ENCODE measurements around the gene SNAPC3.
"Not testable (repeated sequence)": the region's sequence is repeated elsewhere in the genome, so short reads cannot be mapped to it uniquely, and the experiment has no call there.

SNAPC3 gene

DNA sequence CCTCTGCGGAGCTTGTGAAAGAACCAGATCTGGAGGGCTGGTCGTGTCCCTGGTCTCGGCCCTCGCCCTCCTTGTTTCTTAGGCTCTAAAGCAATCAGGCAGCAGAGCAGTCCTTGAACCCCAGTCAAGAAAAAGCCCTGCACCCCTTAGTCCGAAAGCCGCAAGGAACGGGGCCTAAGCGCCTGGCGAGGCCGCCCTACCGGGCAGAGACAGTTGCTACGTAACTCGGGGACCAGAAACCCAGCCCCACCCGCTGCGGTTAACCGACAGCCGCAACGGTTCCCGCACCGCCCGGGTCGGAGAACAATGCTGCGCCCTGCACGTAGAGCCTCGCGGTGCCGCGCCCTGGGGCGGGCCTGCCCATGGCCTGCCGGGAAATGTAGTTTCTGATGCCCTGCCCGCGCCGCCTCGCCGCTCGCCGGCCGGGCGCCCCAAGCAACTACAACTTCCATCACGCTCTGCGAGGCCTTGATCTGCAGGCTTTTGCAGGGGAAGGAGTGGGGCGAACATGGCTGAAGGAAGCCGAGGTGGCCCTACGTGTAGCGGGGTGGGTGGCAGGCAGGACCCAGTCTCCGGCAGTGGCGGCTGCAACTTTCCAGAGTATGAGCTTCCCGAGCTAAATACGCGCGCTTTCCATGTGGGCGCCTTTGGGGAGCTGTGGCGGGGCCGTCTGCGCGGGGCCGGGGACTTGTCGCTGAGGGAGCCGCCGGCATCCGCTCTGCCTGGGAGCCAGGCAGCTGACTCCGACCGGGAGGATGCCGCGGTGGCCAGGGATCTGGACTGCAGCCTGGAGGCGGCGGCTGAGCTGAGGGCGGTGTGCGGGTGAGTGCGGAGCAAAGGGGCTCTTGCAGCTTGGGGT, at the start of gene SNAPC3:
TSS of gene SNAPC3 (plus strand) at position 505 of the 859 bp plus-strand sequence. CDS start at position 509, 4 bp downstream.
- no peaks in the 10 kb centered on the region for H3K9me3 Mint-ChIP-seq
- peaks cover 38% of the 10 kb centered on the region for H3K4me1 Mint-ChIP-seq (ENCODE audit: low read depth)
- H3K27me3 Mint-ChIP-seq: no peaks in the 10 kb centered on the region
- H3K4me3 Mint-ChIP-seq: peak within 1 kb of the TSS; percentile 95
- H3K36me3 Mint-ChIP-seq (ENCODE audit: low read depth): peaks cover 27% of the 10 kb centered on the region
- H3K27ac Mint-ChIP-seq: peak within 1 kb of the TSS; percentile 88

GRCh38 chr9:15373881-15374280, 48.8 kb upstream of the SNAPC3 start:
- Mint-ChIP-seq H3K4me1 (ENCODE audit: low read depth) (no peaks in the 10 kb centered on the region), H3K27ac (no peak overlapping the region), H3K27me3 (peaks cover 12% of the 10 kb centered on the region), H3K9me3 (peaks cover 5% of the 10 kb centered on the region), H3K36me3 (ENCODE audit: low read depth) (no peaks in the 10 kb centered on the region), H3K4me3 (no peak overlapping the region)

DNA sequence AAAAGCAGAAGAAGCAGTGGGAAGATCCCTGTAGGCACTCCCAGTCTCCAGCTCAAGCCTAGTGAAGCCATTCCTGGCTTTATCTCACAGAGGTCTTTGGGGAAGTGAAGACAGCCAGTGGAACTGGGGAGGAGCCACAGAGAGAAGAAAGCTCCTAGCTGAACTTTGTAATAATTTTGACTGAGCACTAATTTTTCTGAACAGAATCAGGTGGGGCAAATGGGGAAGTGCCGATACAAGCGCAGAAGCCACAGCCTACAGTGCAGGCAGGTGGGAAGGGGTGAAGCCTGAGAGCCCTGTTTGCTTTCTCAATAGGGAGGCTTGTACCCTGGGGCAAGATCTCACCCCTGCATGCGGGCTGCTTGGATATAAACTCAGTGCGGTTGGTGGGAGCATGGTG, 48.4 kb upstream of the SNAPC3 start:
- H3K4me1 Mint-ChIP-seq (ENCODE audit: low read depth): no peaks in the 10 kb centered on the region
- no peak overlapping the region for H3K27ac Mint-ChIP-seq
- peaks cover 14% of the 10 kb centered on the region for H3K27me3 Mint-ChIP-seq
- H3K9me3 Mint-ChIP-seq: peaks cover 5% of the 10 kb centered on the region
- H3K36me3 Mint-ChIP-seq (ENCODE audit: low read depth): no peaks in the 10 kb centered on the region
- H3K4me3 Mint-ChIP-seq: no peak overlapping the region

GRCh38 chr9:15374825-15375224, 47.9 kb upstream of the SNAPC3 start:
- no peak overlapping the region for H3K4me3 Mint-ChIP-seq

DNA sequence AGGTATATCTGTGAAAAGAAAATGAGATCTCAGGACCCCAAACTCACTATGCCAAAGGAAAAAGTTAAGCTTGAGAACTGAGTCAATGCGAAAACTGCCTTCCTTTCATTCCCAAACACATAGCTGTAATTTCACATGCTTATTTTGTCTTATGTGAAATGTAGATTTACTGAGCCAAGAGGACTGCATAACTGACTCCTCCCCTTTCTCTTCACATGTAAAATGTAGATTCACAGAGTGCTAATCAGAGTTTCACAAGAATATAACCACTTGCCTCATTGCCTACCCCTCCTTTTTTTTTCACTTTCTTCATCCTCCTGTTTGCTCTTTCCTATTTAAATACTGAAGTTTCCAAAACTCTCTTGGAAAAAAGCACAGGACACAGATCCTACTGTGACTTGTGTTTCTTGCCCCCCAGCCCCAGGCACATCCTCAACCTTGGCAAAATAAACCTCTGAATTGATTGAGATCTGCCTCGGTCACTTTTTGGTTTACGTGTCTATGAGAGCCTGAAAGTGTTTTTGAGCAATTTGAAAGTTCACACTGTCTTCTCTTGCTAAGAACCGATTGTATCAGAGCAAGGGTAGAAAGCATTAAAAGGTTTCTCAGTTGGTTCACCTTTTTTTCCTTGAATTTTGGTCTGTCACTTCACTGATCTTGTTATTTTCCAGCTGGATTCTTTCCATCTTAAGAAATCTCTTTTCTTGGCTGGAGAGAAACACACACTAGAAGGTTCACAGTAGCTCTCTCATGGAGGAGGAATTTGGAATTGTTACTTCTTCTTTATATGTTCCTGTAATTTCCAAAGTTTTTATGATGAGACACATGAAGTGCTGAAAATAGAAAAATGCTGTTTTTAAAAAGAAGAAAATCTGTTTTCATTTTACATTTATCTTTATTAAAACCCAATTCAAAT, 44.8 kb upstream of the SNAPC3 start:
- peaks cover 5% of the 10 kb centered on the region for H3K9me3 Mint-ChIP-seq
- no peaks in the 10 kb centered on the region for H3K36me3 Mint-ChIP-seq (ENCODE audit: low read depth)
- H3K27me3 Mint-ChIP-seq: peaks cover 19% of the 10 kb centered on the region
- no peaks in the 10 kb centered on the region for H3K4me1 Mint-ChIP-seq (ENCODE audit: low read depth)
- H3K4me3 Mint-ChIP-seq: no peak overlapping the region
- H3K27ac Mint-ChIP-seq: no peak overlapping the region

More at GRCh38 chr9:15374825-15375224, 47.9 kb upstream of the SNAPC3 start:
- no peaks in the 10 kb centered on the region for H3K4me1 Mint-ChIP-seq (ENCODE audit: low read depth)
- peaks cover 16% of the 10 kb centered on the region for H3K27me3 Mint-ChIP-seq
- no peaks in the 10 kb centered on the region for H3K36me3 Mint-ChIP-seq (ENCODE audit: low read depth)
- H3K9me3 Mint-ChIP-seq: peaks cover 5% of the 10 kb centered on the region
- H3K27ac Mint-ChIP-seq: no peak overlapping the region

GRCh38 chr9:15379317-15379716, 43.4 kb upstream of the SNAPC3 start:
- not testable (repeated sequence) for H3K4me3 Mint-ChIP-seq; H3K27ac Mint-ChIP-seq; H3K4me1 Mint-ChIP-seq (ENCODE audit: low read depth); H3K36me3 Mint-ChIP-seq (ENCODE audit: low read depth); H3K9me3 Mint-ChIP-seq
- H3K27me3 Mint-ChIP-seq: peaks cover 19% of the 10 kb centered on the region

- H3K27ac Mint-ChIP-seq; H3K4me3 Mint-ChIP-seq; H3K4me1 Mint-ChIP-seq (ENCODE audit: low read depth); H3K9me3 Mint-ChIP-seq; H3K36me3 Mint-ChIP-seq (ENCODE audit: low read depth): not testable (repeated sequence)
- H3K27me3 Mint-ChIP-seq: peaks cover 19% of the 10 kb centered on the region
Observed at GRCh38 chr9:15379888-15380287, 42.8 kb upstream of the SNAPC3 start.

DNA sequence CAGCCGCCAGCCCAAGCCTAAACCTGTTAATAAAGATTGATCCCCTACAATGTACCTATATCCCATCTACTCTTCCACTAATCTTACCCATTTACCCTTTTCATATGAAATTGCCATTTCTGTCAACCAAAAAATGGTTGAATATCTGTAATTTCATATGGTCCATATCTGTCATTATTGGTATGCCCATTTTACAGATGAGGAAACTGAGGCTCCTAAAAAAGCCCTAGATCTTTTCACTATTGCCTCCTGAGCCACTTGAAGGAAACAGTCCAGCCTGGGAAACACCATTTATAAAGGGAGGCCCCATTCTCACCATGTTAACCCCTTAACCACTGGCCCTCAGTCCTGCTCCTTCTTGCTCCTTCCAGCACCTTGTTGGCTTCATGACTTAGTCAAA, 41.2 kb upstream of the SNAPC3 start:
- no peaks in the 10 kb centered on the region for H3K9me3 Mint-ChIP-seq
- H3K4me1 Mint-ChIP-seq (ENCODE audit: low read depth): no peaks in the 10 kb centered on the region
- peaks cover 14% of the 10 kb centered on the region for H3K27me3 Mint-ChIP-seq
- H3K27ac Mint-ChIP-seq: no peak overlapping the region
- no peaks in the 10 kb centered on the region for H3K36me3 Mint-ChIP-seq (ENCODE audit: low read depth)
- H3K4me3 Mint-ChIP-seq: no peak overlapping the region

DNA sequence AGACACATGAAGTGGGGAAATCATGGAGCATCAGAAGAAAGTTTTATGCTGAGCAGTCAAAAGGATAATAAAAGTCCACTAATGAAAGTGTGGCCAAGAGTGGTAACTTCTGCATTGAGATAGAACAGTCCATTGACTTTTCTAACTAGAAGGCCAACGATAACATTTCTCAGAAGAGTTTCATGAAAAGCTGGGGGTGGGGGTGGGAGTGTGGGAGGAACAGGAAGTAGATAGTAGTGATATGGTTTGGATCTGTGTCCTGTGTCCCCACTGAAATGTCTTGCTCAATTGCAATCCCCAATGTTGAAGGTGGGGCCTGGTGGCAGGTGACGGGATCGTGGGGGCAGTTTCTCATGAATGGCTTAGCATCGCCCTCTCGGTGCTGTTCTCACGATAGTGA, 36.2 kb upstream of the SNAPC3 start:
- peaks cover 1% of the 10 kb centered on the region for H3K27me3 Mint-ChIP-seq
- H3K9me3 Mint-ChIP-seq: no peaks in the 10 kb centered on the region
- H3K4me3 Mint-ChIP-seq: no peak overlapping the region
- no peaks in the 10 kb centered on the region for H3K4me1 Mint-ChIP-seq (ENCODE audit: low read depth)
- no peak overlapping the region for H3K27ac Mint-ChIP-seq
- H3K36me3 Mint-ChIP-seq (ENCODE audit: low read depth): no peaks in the 10 kb centered on the region

- Mint-ChIP-seq H3K36me3 (ENCODE audit: low read depth) (no peaks in the 10 kb centered on the region), H3K27ac (no peak overlapping the region), H3K4me1 (ENCODE audit: low read depth) (no peaks in the 10 kb centered on the region), H3K27me3 (no peaks in the 10 kb centered on the region), H3K9me3 (no peaks in the 10 kb centered on the region), H3K4me3 (no peak overlapping the region)
Observed at GRCh38 chr9:15389173-15389572, 33.5 kb upstream of the SNAPC3 start.

DNA sequence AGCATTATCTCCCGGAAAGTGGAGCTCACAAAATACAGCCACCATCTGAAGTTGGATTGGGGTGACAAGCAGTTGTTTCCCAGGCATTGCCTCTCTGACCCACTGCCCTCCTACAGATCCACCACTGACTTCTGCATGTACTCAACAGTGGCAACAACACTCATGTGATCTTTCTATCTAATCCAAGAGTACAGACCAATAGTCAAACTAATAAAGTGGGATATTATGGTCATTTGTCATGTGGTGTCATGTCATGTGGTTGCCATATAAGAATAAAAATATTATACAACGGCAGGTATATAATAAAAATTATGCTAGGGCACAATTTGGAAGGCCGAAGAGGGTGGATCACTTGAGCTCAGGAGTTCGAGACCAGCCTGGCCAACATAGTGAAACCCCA, 33.0 kb upstream of the SNAPC3 start:
- Mint-ChIP-seq H3K36me3 (ENCODE audit: low read depth) (no peaks in the 10 kb centered on the region), H3K27me3 (no peaks in the 10 kb centered on the region), H3K4me3 (no peak overlapping the region), H3K27ac (no peak overlapping the region), H3K4me1 (ENCODE audit: low read depth) (no peaks in the 10 kb centered on the region), H3K9me3 (no peaks in the 10 kb centered on the region)

DNA sequence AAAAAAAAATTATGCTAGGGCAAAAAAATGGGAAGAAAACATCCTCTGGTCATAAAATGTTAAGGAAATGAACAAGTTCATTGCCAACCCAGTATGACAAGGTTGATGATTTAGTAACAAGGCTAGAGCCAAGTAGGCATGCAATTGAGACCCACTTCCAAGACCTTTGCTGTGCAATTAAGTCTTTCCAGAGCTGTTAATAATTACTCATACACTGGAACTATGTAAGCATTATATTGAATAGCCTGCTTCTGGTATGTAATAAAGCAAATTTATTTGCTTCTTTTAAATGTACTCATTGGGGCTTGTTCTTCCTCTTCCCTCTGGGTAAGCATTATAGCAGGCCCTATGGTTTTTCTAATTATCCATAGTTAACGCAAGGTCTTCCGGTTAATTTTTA, 32.5 kb upstream of the SNAPC3 start:
- Mint-ChIP-seq H3K9me3 (no peaks in the 10 kb centered on the region), H3K36me3 (ENCODE audit: low read depth) (no peaks in the 10 kb centered on the region), H3K27me3 (no peaks in the 10 kb centered on the region), H3K4me1 (ENCODE audit: low read depth) (no peaks in the 10 kb centered on the region), H3K27ac (no peak overlapping the region), H3K4me3 (no peak overlapping the region)

DNA sequence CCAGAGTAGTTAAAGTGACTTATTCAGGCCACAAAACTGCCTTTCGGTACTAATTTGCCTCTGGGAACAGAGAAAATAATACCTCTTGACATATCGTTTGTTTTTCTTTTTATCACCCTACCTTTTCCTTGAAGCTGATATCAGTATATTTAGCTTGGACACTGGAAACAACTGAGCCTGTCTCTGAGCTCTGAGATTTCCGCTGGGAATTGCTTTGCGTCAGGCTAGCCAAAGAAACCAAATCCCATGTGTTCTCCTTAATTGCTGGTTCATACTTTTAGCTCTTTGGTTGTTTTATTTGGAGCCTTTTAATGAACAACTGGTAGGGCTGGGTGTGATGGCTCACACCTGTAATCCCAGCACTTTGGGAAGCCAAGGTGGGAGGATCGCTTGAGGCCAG, 30.3 kb upstream of the SNAPC3 start:
- no peaks in the 10 kb centered on the region for H3K36me3 Mint-ChIP-seq (ENCODE audit: low read depth)
- no peaks in the 10 kb centered on the region for H3K4me1 Mint-ChIP-seq (ENCODE audit: low read depth)
- H3K27me3 Mint-ChIP-seq: no peaks in the 10 kb centered on the region
- H3K9me3 Mint-ChIP-seq: no peaks in the 10 kb centered on the region
- H3K4me3 Mint-ChIP-seq: no peak overlapping the region
- no peak overlapping the region for H3K27ac Mint-ChIP-seq

DNA sequence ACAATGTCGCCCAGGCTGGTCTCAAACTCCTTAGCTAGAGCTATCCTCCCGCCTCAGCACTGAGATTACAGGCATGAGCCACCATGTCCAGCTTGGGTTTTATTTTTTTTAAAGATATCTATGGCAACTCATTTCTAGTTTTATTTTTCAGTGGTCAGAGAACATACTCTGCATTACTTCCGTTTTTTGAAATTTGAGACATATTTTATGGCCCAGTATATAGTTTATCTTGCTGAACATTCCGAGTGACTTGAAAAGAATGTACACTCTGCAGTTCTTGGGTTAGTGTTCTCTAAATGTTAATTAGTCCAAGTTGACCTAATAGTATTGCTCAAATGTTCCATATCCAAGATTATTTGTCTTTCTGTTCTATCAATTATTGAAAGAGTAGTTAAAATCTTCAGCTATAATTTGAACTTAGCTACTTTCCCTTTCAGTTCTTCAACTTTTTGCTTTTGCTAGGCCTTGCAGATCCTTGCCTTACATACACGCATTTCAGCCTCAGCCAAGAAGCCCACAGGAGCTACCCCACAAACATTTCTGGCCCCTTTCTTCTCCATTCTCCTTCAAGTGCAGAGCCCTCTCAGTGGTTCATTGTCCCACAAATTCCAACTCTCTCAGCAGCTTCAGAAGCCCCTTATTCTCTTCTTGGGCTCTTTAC, 22.3 kb upstream of the SNAPC3 start:
- Mint-ChIP-seq H3K27me3 (no peaks in the 10 kb centered on the region), H3K36me3 (ENCODE audit: low read depth) (peaks cover 3% of the 10 kb centered on the region), H3K27ac (no peak overlapping the region), H3K9me3 (peaks cover 7% of the 10 kb centered on the region), H3K4me1 (ENCODE audit: low read depth) (no peaks in the 10 kb centered on the region), H3K4me3 (no peak overlapping the region)

- Mint-ChIP-seq H3K4me3 (no peak overlapping the region), H3K27ac (no peak overlapping the region), H3K27me3 (no peaks in the 10 kb centered on the region), H3K36me3 (ENCODE audit: low read depth) (peaks cover 5% of the 10 kb centered on the region), H3K4me1 (ENCODE audit: low read depth) (no peaks in the 10 kb centered on the region), H3K9me3 (peaks cover 10% of the 10 kb centered on the region)
Observed at GRCh38 chr9:15401266-15401665, 21.4 kb upstream of the SNAPC3 start.
